ENCODE results near the gene SLC9C1.
"Not testable (repeated sequence)": the region's sequence is repeated elsewhere in the genome, so short reads cannot be mapped to it uniquely, and the experiment has no call there.

SLC9C1 gene

DNA sequence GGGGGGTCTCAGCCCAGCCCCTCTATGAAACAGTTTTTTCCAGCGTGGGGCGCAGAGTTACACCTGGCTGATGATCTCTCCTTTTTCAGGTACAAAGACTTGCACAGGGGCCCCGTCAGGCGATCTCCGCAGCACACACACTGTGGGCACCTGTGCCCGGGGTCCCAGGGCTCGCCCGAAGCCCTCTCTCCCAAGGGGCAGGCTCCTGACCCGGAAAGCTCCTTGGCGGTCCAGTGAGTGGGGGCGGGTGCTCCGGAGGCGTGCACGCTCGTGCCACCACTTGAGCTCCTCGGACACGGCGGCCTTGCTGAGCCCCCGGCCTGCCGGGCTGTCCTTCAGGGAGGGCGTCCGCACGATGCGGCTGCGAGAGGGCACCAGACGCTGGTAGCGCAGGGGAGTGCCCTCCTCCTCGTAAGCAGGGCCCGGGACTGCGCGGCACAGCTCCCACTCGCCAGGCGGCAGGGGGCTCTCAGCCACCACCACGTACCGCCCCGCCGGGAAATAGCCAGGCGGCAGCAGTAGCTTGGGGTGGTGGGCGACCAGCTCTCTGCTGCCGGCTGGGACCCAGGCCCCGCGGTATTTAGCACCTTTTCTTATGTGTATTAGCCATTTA lies 108.5 kb downstream of the SLC9C1 start:
- DNase-seq: not testable (repeated sequence)

DNA sequence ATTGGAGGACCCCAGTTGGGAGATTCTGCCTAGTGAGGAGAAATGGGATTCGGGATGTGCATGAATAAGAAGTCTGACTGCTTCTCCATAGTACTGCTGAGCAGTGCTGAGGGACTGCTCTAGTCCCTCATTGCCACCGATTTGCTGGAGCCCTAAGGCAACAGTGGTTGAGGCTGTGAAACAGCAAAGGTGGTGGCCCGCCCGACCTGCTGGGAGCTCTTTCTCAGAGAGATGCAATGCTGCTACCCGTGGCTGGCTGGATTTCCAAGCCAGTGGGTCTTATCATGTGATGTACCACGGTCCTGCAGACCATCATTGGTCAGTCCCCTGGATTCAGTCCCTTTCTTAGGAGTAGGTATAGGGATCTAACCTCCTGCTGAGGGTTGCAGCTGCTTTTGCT lies 118.4 kb downstream of the SLC9C1 start:
- no peak for DNase-seq

DNA sequence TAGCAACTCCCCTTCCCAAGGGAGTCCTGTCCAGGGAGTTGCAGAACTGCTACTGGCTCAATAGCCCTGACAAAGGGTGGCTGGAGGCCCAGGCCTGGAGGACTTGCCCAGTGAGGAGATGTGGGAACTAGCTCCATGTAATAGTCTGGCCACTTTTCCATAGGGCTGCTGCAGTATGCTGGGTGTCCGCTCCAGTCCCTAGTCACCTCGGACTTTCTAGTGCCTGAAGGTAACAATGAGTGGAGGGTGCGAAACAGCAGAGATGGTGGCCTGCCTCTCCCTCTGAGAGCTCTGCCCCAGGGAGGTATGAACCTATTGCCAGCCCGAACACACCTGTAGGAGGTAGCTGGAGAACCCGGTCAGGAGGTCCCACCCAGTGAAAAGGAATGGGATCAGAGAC lies 119.0 kb downstream of the SLC9C1 start:
- DNase-seq: no peak

DNA sequence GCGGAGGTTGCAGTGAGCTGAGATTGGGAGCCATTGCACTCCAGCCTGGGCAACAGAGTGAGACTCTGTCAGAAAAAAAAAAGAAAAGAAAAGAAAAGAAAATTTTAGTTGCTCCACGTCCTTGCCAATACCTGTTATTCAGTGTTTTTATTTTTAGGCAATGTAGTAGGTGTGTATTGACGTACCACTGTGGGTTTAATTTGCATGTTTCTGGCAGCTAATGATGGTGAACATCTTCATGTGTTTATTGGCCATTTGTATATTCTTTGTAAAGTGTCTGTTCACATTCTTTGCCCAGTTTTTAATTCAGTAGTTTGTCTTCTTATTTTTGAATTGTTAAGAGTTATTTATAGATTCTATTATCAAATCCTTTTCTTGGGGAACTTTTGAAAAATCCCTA lies 122.9 kb downstream of the SLC9C1 start:
- no peak for DNase-seq

DNA sequence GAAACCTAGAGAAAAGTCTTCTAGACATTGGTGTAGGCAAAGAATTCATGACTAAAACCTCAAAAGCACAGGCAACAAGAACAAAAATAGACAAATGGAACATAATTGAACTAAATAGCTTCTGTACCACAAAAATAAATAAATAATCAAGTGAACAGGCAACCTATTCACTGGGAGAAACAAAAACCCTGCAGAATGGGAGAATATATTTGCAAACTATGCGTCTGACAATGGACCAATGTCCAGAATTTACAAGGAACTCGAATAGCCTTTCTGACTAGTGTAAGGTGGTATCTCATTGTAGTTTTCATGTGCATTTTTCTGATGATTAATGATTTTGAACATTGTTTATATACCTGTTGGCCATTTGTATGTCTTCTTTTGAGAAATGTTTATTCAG lies 124.0 kb downstream of the SLC9C1 start:
- no peak for DNase-seq

DNA sequence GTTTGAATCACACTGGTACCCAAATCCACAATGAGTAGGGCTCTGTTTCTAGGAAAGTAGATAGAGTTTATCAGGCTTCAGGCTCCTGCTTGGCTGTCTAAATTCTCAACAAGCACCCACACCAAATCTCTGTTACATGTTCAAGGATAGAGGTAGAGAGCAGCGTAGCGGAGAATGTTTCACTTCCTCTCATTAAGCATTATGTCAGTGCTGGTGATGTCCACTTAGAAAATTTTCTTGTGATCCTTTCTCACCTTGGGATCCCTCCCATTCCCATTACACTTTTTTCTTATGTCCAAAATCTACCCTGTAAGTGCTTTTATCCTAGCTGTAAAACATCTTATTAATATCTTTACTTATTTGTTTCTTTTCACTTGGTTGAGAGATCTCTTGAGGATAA lies 126.3 kb downstream of the SLC9C1 start:
- DNase-seq: no peak

DNA sequence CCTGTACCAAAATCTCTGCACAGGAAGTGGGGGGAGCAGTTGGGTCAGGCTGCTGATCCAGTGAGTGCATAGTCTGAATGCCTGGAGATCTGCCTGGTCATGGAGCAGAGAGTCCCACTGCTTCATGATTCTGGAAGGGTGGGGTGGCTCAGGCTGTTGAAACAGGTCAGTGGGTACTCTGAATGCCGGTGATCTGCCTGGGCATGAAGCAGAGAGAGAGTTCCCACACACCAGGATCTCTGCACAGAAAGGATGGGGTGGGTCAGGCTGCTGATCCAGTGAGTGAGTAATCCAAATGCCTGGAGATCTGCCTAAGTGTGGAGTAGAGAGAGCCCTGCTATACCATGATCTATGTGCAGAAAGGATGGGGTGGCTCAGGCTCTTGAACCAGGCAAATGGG lies 144.9 kb downstream of the SLC9C1 start:
- DNase-seq: no peak

DNA sequence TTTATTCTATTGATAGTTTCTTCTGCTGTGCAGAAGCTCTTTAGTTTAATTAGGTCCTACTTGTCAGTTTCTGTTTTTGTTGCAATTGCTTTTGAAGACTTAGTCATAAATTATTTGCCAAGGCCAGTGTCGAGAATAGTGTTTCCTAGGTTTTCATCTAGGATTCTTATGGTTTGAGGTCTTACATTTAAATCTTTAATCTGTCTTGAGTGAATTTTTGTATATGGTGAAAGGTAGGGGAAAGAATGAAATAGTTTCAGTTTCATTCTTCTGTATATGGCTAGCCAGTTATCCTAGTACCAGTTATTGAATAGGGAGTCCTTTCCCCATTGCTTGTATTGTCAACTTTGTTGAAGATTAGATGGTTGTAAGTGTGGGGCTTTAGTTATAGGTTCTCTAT lies 150.3 kb downstream of the SLC9C1 start:
- DNase-seq: no peak

DNA sequence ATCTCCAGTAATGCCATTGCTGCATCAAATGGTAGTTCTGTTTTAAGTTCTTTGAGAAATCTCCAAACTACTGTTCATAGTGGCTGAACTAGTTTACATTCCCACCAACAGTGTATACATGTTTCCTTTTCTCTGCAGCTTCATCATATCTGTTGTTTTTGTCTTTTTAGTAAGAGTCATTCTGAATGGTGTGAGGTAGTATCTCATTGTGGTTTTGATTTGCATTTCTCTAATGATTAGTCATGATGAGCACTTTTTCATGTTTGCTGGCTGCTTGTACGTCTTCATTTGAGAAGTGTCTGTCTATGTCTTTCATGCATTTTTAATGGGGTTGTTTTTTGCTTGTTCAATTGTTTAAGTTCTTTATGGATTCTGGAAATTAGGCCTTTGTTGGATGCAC lies 150.8 kb downstream of the SLC9C1 start:
- no peak for DNase-seq

DNA sequence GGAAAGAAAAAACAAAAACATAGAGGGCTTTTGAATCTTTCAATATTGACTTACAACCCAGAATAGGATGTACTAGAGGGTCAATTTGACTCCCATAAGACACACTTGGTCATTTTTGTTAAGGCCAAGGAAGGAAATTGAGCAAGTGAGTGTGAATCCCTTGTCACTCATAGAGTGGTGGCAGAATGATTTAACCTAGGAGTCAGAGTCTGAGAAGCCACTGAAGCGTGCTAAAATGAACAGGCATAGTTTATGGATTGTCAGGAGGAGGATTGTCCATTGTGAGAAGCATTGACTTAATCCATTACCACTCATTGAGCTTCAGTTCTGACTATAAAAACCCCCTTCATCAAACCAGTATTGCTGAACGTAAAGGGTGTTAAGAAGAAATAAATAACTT lies 152.7 kb downstream of the SLC9C1 start:
- no peak for DNase-seq

DNA sequence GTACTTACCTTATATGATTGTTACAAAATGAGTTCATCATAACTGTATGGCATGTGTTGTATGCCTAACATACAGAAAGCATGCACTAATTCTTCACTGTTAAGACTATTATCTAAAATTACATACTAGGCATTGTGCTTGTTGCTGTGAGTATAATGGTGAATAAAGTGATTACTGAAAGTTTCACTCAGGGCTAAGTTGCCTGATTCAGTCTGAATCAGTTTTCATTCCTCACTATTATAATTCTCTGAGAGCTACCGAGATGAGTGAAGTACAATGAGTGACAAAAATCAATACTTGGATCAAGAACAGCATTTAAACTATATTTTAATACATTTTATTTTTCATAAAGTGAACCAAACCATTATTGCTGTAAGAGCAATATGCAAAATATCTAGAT lies 153.4 kb downstream of the SLC9C1 start:
- no peak for DNase-seq

DNA sequence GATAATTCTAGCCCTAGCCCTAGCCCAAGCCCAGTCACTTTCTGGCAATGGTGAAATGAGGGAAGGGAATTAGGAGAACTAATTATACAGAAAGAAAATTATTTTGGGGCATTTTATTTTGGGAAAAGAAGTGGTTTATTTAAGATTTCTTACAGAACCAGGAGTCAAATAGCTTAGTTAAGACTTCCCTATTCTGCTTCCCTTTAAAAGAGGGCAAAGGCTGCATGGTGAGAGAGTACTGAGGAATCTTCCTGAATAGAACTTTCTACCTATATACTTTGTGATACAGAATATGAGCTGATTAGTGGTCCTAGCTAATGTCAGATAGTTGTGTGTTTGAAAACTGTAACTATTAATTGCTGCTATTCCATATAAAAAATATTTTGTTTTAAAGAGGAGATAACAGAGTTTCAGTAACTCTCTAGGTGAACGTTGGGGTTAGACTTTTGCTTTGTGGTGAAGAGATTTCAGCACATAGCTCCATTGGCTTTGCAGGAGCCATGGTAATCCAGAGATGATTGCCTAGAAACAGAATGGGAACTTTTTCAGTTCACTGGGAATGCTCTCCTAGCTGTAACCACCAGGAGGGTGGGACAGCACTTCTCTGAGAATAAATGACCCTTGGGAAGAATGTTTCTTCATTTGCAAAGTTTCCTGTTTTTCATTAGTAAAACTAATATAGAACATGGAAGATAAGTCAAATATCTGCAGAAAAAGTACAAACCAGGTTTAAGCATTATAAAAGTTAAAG lies 155.6 kb downstream of the SLC9C1 start:
- no peak for DNase-seq

DNA sequence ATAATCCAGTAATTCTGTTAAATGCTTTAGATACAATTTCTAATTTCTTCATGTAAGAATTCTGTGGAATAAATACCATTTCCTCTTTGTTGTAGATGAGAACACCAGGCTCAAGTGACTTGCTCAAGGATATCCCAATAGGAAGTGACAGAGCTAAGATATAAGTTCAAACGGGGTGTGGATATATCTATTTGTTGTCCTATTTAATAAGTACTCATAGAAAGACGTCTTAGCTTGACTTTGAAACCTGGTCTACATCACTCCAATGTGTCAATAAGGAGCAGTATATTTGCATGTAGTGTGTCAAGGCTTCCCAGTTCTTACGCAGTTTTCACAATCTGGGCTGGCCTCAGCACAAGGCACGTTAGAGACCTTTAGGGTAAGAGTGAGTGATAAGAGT lies 156.2 kb downstream of the SLC9C1 start:
- DNase-seq: no peak

DNA sequence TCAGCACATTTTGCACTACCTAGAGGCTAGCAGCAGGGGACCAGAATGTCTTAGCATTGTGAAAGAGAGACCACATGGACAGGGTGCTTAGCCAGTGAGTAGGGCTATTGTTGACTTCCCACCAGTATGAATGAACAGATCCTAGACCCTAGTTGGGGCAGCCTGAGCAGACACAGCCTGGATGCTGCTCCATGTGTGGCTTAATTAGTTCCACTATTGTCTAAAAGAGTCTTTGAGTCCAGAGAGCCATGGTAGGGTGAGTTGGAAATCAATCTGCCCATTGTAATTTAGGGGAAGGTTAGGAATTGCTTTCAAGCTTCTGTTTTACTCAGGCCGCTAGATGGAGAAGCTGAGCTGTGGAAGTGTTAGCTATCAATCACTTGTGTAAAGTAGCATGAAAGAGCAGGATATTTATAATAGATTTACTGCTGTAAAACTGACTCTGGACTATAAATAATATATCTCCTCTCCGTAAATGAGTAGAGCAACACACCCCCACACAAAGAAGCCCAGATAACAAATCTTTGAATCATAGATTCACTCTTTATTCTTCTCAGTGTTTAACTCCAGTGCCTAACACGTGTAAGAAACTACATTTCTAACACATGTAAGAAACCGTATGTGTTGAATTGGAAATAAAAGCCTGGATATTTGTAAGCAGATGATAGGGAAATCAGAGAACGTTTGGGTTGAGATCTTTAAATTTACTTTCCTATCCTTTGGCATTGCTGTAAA lies 156.9 kb downstream of the SLC9C1 start:
- DNase-seq: no peak

DNA sequence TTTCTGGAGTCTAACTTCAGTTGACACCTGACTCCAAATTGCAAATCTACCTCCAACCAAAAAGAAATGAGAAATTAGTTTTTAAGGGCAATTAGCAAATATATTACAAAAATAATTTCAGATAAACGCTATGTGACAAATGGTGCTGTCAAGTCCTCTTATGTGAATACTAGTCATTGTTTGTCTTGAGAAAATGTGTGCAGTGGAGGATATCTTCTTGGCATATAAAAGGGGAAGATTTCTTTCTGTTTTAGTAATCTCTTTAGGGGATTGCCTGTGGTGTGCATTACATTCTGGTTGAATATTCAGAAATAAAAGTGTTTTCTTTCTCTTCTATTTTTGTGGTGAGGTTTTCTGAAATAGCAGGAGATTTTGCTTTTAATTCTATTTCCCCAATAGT lies 158.0 kb downstream of the SLC9C1 start:
- no peak for DNase-seq

DNA sequence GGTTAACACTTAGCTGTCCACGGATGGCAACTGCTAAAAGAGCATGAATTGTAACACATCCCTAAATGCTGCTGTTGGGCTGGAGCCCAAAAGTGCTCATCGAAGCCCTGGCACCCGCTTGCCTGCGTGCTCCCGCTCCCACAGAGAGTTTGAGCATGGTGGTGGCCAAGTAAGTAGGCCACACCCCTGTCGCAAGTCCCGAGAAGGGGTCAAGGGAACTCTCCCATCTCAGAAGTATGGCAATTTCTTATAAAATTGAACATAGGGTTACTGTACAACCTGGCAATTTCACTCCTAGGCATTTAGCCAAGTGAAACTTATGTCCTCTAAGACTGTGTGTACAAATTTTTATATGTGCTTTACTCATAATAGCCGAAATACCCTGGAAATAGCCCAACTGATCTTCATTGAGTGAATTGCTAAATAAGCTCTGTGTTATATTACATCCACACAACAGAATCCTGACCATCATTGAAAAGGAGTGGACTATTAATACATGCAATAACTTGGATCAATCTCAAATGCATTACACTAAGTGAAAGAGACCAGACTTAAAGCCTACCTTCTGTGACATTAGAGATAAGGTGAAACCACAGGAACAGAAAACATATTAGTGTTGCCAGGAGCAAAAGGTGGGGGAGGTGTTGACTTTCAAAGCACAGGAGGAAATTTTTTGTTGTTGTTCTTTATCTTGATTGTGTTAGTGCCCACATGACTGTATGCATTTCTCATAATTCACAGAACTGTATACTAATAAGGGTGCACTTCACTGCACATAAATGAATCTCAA lies 159.5 kb downstream of the SLC9C1 start:
- no peak for DNase-seq

DNA sequence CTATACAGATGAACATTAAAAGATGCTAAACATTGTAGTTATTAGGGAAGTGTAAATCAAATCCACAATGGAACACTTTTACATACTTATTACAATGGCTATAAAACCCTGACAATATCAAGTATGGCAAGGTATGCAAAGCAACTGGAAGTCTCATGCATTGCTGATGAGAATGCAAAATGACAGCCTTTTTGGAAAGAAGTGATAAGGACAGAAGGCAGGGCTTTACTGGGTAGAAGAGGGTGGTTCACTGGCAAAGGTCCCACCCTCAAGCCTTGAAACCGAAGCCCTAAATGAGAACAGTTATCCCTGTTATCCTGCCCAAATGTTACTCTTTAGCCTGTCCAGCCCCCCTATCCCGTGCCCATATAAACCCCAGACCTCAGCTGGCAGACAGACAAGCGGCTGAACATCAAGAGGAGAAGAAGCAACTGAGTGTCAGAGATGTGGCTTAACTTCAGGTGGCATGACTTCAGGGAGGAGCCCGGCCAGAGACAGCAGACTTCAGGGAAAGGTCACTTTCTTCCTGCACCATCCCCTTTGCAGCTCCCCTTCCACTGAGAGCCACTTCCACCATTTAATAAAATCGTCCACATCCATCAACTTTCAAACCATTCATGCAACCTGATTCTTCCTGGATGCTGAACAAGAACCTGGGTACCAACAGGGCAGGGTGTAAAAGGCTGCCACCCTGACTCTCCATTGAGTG lies 160.2 kb downstream of the SLC9C1 start:
- no peak for DNase-seq

DNA sequence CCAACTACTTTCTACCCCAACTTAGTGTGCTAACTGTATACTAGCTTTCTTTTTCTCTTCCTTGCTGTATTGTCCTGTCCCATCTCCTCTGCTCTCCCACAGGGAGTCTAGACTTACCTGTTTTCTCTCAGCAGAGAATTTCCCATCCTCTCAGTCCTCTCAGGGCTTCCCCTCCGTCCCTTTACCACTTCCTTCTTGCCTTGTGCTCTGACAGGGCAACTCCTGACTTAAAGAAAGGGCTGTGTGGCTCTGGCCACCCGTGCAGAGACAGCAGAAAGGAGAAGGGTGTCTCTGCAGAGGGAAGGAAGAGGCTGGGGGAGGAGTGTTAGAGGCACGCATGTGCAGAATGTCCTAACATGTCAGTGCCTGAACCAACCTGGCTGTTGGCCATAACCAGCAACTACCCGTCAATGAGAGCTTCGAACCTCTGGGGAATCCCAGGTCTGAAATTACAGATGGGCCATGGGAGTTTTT lies 161.0 kb downstream of the SLC9C1 start, which contains the start of gene GCSAM:
GCSAM (minus strand) TSS at position 274 of the 474 bp plus-strand sequence; CDS start at position 146, 128 bp downstream.
- DNase-seq: no peak

DNA sequence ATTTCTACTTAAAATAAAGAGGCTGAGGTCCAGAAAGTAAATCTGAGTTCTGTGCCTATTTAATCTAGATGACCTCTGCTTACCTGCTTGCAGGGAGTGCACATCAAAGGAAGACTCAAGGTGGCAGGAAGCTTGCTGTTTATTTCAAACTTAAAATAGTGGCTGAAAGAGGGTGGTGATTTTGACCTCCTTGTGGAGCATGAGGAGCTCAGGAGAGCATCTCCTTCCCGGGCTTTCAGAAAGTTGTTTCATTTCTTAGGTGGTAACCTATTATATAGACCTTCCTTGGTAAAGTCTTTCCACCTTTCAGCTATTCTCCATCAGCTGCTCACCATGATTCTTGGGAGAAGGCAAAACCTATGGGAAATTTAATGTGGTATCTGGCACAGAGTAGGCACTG lies 161.5 kb downstream of the SLC9C1 start:
- no peak for DNase-seq

DNA sequence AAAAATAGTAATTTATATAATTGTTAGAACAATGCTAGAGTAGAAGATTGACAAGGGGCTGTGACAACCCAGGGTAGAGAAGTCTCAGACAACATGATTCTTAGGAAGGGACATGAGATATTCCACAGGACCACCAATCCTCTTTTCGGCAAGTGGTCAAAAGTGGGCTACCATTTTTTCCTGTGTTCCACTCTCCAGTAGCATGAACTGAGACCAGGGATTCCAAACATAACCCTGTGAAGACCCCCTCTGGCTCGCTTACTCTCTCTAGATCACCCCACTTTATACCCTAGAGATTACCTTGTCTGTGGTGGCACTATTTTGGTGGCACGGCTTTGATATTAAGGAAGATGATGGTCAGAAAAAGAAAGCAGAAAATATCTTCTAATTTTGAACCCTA lies 161.9 kb downstream of the SLC9C1 start:
- no peak for DNase-seq

DNA sequence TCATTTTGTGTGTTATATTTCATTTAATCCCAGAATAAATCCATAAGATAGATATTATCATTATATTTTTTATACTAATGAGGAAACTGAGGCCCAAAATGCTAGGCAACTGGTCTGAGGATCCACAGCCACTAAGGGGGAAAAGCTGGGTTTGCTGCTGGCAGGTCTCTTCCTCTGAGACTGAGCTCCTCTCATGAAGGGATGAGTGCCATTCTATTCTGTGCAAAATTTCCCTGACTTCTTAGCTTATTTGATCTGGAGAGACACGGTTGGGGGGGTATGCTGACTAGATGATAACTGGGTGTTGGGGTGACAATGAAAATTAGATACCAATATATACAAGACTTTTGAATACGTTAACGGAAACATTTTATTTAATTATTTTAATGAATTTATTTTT lies 162.9 kb downstream of the SLC9C1 start:
- no peak for DNase-seq

DNA sequence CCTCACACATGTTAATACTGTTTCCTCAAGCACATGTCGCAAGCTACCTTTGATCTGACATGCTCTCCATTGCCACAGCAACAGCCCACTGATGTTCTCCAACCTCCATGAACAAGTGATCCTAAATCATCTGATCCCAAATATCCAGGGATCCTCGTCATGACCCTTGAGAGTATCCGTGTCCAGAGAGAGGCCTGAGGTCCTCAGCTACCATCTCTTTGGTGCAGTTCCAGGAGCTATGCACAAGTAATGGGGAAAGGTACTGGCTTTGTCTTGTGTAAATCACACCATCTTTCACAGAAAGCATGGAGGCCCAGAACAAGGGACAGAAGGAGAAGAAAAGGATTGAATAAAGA lies 163.4 kb downstream of the SLC9C1 start:
- DNase-seq: no peak
